CD8-positive, alpha-beta memory T cell (primary cell): ENCODE data around the gene HIPK3. TPM values are rescaled to one million over a fixed set of nuclear protein-coding genes. Genes with fewer than 3 reads are reported as not detected.
"Not testable (repeated sequence)": the region's sequence is repeated elsewhere in the genome, so short reads cannot be mapped to it uniquely, and the experiment has no call there.

Source experiments
- CTCF ChIA-PET: fragments of 350-600 bp; sonication (Branson Sonifier 250); formaldehyde crosslinking; loops from one replicate; lab custom pipeline; 2021; ENCODE audit warnings: antibody characterized with exemption; lab: Charles Lee
- POLR2A ChIA-PET: fragments of 350-600 bp; sonication (Branson Sonifier 250); formaldehyde crosslinking; loops from one replicate; lab custom pipeline; 2021; ENCODE audit warnings: antibody characterized with exemption; lab: Charles Lee
- DNase-seq, 5 donors: peaks; one replicate each; pipeline versions ENCODE4 v3.0.0 to v3.0.0-alpha.2; 2020 to 2022; ENCODE audit warnings: mixed read lengths in 1 of 5
- H3K27ac ChIP-seq: one replicate; pipeline ENCODE4 v1.7.0; 2013; ENCODE audit warnings: low read depth, mild to moderate bottlenecking, low read length, moderate library complexity
- H3K27me3 ChIP-seq: 2 replicates; pipeline ENCODE4 v1.7.0; 2013; ENCODE audit warnings: low read length, mild to moderate bottlenecking; ENCODE audit not compliant: insufficient read depth, poor library complexity, severe bottlenecking
- H3K36me3 ChIP-seq: 2 replicates; pipeline ENCODE4 v1.7.0; 2013; ENCODE audit warnings: mild to moderate bottlenecking, low read length, moderate library complexity; ENCODE audit not compliant: insufficient read depth
- H3K4me1 ChIP-seq: 2 replicates; pipeline ENCODE4 v1.7.0; 2013; ENCODE audit warnings: mild to moderate bottlenecking, low read length, moderate library complexity; ENCODE audit not compliant: insufficient read depth
- H3K4me3 ChIP-seq: 2 replicates; pipeline ENCODE4 v1.7.0; 2013; ENCODE audit warnings: mild to moderate bottlenecking, low read length
- H3K9me3 ChIP-seq: 2 replicates; pipeline ENCODE4 v1.7.0; 2013; ENCODE audit warnings: mild to moderate bottlenecking, low read length
- H3K27ac Mint-ChIP-seq, 8 donors: one replicate each; pipeline ENCODE4 v1.8.0; 2020 to 2021; ENCODE audit warnings: mixed read lengths in 8 of 8, mild to moderate bottlenecking in 6 of 8, inconsistent platforms in 3 of 8, moderate library complexity in 3 of 8
- H3K27me3 Mint-ChIP-seq, 2 donors: one replicate each; pipeline ENCODE4 v1.8.0; 2020 to 2021; ENCODE audit warnings: mixed read lengths in 2 of 2, mild to moderate bottlenecking in 1 of 2, moderate library complexity in 1 of 2
- H3K36me3 Mint-ChIP-seq, 3 donors: one replicate each; pipeline ENCODE4 v1.8.0; 2020 to 2021; ENCODE audit warnings: mixed read lengths in 3 of 3, inconsistent platforms in 1 of 3, mild to moderate bottlenecking in 1 of 3
- H3K4me1 Mint-ChIP-seq, 3 donors: one replicate each; pipeline ENCODE4 v1.8.0; 2020 to 2021; ENCODE audit warnings: mixed read lengths in 3 of 3, inconsistent platforms in 1 of 3, mild to moderate bottlenecking in 1 of 3
- H3K4me3 Mint-ChIP-seq, 7 donors: one replicate each; pipeline ENCODE4 v1.8.0; 2020 to 2021; ENCODE audit warnings: mixed read lengths in 7 of 7, mild to moderate bottlenecking in 6 of 7, moderate library complexity in 4 of 7, inconsistent platforms in 2 of 7
- H3K9me3 Mint-ChIP-seq, 5 donors: one replicate each; pipeline ENCODE4 v1.8.0; 2020 to 2022; ENCODE audit warnings: mixed read lengths in 5 of 5, mild to moderate bottlenecking in 3 of 5, moderate library complexity in 2 of 5, inconsistent platforms in 1 of 5
- polyA plus RNA-seq: library from polyadenylated mRNA; unstranded; fragments of 300-500 nt; fragmentation: Illumina TruSeq; gene quantifications from one replicate; pipeline ENCODE4 v1.2.3, GENCODE V29; 2021
- total RNA-seq, 2 experiments: library from RNA; stranded (reverse); gene quantifications; one replicate each; pipeline ENCODE4 v1.2.3, GENCODE V29; 2021

Gene HIPK3
- total and polyA plus RNA-seq, 3 experiments from 2014 or later, result 31.6 to 50.9 (median 49.2) TPM

DNA sequence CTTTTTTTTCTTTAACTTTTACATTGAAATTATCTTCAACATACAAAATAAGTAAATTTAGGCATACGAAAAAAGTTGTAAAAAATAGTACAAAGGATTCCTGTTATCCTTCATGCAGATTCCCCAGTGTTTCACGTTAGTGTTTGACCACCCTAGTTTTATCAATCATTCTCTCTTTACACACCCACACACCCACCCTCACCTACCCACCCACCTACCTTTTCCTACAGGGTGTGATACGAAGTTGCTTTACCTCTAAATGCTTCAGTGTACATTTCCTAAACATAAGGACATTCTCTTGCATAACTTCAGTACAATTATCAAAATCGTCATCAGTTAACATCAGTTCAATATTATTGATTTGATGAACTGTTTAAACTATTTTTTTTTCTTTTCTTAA is 37.0 kb downstream of the HIPK3 start:
- H3K36me3 Mint-ChIP-seq, result peaks cover 0 to 48% (median 17%) of the 10 kb centered on the region in 3 donors
- H3K27ac ChIP-seq, result no peak overlapping the region
- H3K9me3 Mint-ChIP-seq, result no peaks in the 10 kb centered on the region
- peak overlapping the region in 1 of 8 donors; percentile 83 for H3K27ac Mint-ChIP-seq
- no peaks in the 10 kb centered on the region for H3K9me3 ChIP-seq
- no peaks in the 10 kb centered on the region for H3K4me1 ChIP-seq
- H3K4me1 Mint-ChIP-seq, result peaks cover 40 to 71% (median 53%) of the 10 kb centered on the region in 3 donors
- CTCF ChIA-PET, result no interaction called here
- H3K27me3 ChIP-seq, result no peaks in the 10 kb centered on the region
- DNase-seq, result no peak
- no peak overlapping the region for H3K4me3 ChIP-seq
- H3K4me3 Mint-ChIP-seq, result peak overlapping the region in 1 of 7 donors; percentile 9
- POLR2A ChIA-PET, result no interaction called here
- H3K27me3 Mint-ChIP-seq, result no peaks in the 10 kb centered on the region
- no peaks in the 10 kb centered on the region for H3K36me3 ChIP-seq

DNA sequence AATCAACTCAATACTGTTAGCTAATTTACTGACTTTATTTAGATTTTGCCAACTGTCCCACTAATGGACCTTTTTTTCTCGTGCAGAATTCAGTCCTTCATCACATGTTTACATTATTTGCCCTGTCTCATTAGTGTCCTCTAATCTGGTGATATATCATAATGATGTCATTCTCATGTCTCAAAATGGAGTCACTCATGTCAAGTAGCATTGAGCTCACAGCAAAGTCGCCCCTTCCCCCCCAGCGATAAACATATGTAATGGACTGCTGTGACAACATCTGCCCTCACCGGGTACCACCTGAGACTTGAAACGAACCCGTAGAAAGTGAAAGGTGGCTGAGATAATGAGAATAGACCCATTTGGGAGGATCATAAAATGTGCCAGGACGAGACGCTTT is 37.6 kb downstream of the HIPK3 start:
- H3K36me3 ChIP-seq, result no peaks in the 10 kb centered on the region
- H3K36me3 Mint-ChIP-seq, result peaks cover 0 to 50% (median 17%) of the 10 kb centered on the region in 3 donors
- no peaks in the 10 kb centered on the region for H3K27me3 Mint-ChIP-seq
- no peaks in the 10 kb centered on the region for H3K9me3 ChIP-seq
- no peak for DNase-seq
- no peaks in the 10 kb centered on the region for H3K27me3 ChIP-seq
- ChIA-PET POLR2A (no interaction called here), CTCF (no interaction called here)
- H3K27ac Mint-ChIP-seq, result no peak overlapping the region
- H3K4me3 Mint-ChIP-seq, result no peak overlapping the region
- no peak overlapping the region for H3K4me3 ChIP-seq
- H3K4me1 ChIP-seq, result no peaks in the 10 kb centered on the region
- no peaks in the 10 kb centered on the region for H3K9me3 Mint-ChIP-seq
- H3K27ac ChIP-seq, result no peak overlapping the region
- H3K4me1 Mint-ChIP-seq, result peaks cover 41 to 73% (median 54%) of the 10 kb centered on the region in 3 donors

DNA sequence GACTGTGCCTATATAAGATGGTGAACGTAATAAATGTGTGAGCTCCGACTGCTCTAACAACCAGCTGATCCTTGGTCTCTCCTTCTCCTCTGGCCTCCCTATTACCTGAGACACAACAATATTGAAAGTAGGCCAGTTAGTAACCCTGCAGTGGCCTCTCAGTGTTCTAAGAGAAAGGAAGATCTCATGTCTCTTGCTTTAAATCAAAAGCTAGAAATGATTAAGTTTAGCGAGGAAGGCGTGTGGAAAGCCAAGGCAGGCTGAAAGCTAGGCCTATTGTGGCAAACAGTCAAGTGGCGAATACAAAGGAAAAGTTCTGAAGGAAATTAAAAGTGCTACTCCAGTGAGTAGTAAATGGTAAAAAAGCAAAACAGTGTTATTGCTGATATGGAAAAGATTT is 39.5 kb downstream of the HIPK3 start:
- no peak overlapping the region for H3K4me3 Mint-ChIP-seq
- H3K4me3 ChIP-seq, result no peak overlapping the region
- peak overlapping the region in 1 of 8 donors; percentile 31 for H3K27ac Mint-ChIP-seq
- no peaks in the 10 kb centered on the region for H3K27me3 Mint-ChIP-seq
- ChIA-PET POLR2A (no interaction called here), CTCF (no interaction called here)
- H3K36me3 ChIP-seq, result no peaks in the 10 kb centered on the region
- no peaks in the 10 kb centered on the region for H3K9me3 ChIP-seq
- no peaks in the 10 kb centered on the region for H3K9me3 Mint-ChIP-seq
- H3K27me3 ChIP-seq, result no peaks in the 10 kb centered on the region
- H3K27ac ChIP-seq, result no peak overlapping the region
- DNase-seq, result no peak
- H3K4me1 Mint-ChIP-seq, result peaks cover 43 to 73% (median 59%) of the 10 kb centered on the region in 3 donors
- peaks cover 0 to 58% (median 21%) of the 10 kb centered on the region in 3 donors for H3K36me3 Mint-ChIP-seq
- no peaks in the 10 kb centered on the region for H3K4me1 ChIP-seq

DNA sequence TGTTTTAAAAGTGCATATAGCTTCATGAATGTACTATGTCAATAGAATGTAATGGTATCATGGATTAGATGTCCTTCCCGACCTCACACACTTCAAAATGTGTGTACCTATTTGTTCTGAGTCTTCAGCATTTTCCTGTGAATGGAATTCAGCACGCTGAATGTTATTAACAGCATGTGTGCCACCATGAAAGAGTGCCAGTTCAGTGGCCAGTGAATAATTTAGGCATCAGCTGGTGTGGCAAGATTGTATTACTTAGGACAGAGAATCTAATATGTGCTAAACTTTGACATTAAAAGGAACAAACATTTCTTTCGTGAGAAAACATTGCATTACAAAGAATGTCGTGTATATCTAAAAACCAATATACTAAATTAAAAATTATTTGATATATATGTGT is 46.4 kb downstream of the HIPK3 start:
- Mint-ChIP-seq H3K36me3 (peaks cover 0 to 23% (median 5%) of the 10 kb centered on the region in 3 donors), H3K4me1 (peaks cover 35 to 75% (median 61%) of the 10 kb centered on the region in 3 donors), H3K27ac (peak overlapping the region in 1 of 8 donors; percentile 58), H3K9me3 (no peaks in the 10 kb centered on the region), H3K27me3 (no peaks in the 10 kb centered on the region), H3K4me3 (no peak overlapping the region)
- Histone ChIP-seq H3K36me3 (no peaks in the 10 kb centered on the region), H3K27me3 (no peaks in the 10 kb centered on the region), H3K27ac (no peak overlapping the region), H3K4me3 (no peak overlapping the region), H3K9me3 (no peaks in the 10 kb centered on the region), H3K4me1 (no peaks in the 10 kb centered on the region)
- POLR2A ChIA-PET, result no interaction called here
- DNase-seq, result no peak
- CTCF ChIA-PET, result no interaction called here

DNA sequence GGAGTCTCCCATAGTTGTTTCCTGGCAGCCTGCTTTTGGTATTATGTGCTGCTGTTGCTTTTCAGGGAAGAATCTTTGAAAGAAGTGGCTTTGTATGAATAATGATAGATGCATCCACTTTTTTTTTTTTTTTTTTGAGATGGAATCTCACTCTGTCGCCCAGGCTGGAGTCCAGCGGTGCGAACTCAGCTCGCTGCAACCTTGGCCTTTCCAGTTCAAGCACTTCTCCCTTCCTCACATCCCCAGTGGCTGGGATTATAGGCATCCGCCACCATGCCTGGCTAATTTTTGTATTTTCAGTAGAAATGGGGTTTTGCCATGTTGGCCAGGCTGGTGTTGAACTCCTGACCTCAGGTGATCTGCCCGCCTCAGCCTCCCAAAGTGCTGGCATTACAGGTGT is 49.6 kb downstream of the HIPK3 start:
- H3K36me3 ChIP-seq, H3K27me3 ChIP-seq, CTCF ChIA-PET, H3K27ac ChIP-seq, H3K27ac Mint-ChIP-seq, H3K4me3 Mint-ChIP-seq, H3K4me1 ChIP-seq, H3K9me3 ChIP-seq, H3K4me3 ChIP-seq, H3K9me3 Mint-ChIP-seq, DNase-seq, POLR2A ChIA-PET, H3K27me3 Mint-ChIP-seq: not testable (repeated sequence)
- Mint-ChIP-seq H3K4me1 (peaks cover 42 to 78% (median 69%) of the 10 kb centered on the region in 3 donors), H3K36me3 (peaks cover 0 to 14% (median 3%) of the 10 kb centered on the region in 3 donors)

DNA sequence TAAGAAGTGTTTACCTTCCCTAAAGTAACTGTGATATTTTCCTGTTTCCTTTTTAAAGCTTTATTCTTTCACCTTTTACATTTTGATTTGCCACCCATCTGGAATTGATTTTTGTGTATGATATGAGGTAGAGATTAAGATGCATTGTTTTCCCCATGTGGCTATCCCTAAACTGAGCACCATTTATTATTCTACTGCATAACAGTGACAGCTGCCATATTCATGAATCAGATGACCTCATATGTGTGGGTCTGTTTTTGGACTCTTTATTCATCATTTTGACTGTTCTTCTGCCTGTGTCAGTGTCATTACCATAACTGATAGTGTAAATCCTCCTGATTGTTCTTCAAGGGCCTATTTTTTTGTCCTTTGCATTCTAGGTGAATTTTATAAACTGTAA is 50.8 kb downstream of the HIPK3 start:
- no peaks in the 10 kb centered on the region for H3K27me3 ChIP-seq
- H3K36me3 Mint-ChIP-seq, result peaks cover 0 to 14% (median 5%) of the 10 kb centered on the region in 3 donors
- H3K27ac ChIP-seq, result no peak overlapping the region
- H3K4me3 Mint-ChIP-seq, result no peak overlapping the region
- peak overlapping the region in 1 of 8 donors; percentile 3 for H3K27ac Mint-ChIP-seq
- no peaks in the 10 kb centered on the region for H3K27me3 Mint-ChIP-seq
- no peaks in the 10 kb centered on the region for H3K9me3 Mint-ChIP-seq
- no peaks in the 10 kb centered on the region for H3K4me1 ChIP-seq
- H3K36me3 ChIP-seq, result no peaks in the 10 kb centered on the region
- POLR2A ChIA-PET, result no interaction called here
- no peaks in the 10 kb centered on the region for H3K9me3 ChIP-seq
- CTCF ChIA-PET, result no interaction called here
- no peak for DNase-seq
- peaks cover 49 to 77% (median 74%) of the 10 kb centered on the region in 3 donors for H3K4me1 Mint-ChIP-seq
- no peak overlapping the region for H3K4me3 ChIP-seq

DNA sequence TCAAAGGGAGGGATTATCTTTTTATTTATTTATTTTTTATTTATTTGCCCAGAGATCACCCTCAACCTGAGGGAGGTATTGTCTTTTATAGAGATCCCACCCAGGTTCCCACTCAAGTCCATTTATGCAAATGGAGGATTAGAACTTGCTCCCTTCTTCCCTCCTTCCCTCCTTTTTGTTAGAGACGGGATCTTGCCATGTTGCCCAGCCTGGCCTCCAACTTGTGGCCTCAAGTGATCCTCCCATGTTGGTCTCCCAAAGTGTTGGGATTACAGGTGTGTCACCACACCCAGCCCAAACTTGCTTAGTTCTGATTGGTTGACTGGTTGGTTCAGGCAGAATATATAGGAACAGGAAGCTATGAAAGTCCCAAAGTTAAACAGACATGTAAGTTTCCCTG is 51.9 kb downstream of the HIPK3 start:
- H3K27me3 ChIP-seq, result no peaks in the 10 kb centered on the region
- DNase-seq, result no peak
- H3K4me3 Mint-ChIP-seq, result no peak overlapping the region
- H3K36me3 ChIP-seq, result no peaks in the 10 kb centered on the region
- H3K9me3 ChIP-seq, result no peaks in the 10 kb centered on the region
- peaks cover 0 to 13% (median 5%) of the 10 kb centered on the region in 3 donors for H3K36me3 Mint-ChIP-seq
- H3K4me1 Mint-ChIP-seq, result peaks cover 53 to 81% (median 76%) of the 10 kb centered on the region in 3 donors
- no peak overlapping the region for H3K4me3 ChIP-seq
- H3K9me3 Mint-ChIP-seq, result no peaks in the 10 kb centered on the region
- H3K27ac Mint-ChIP-seq, result peak overlapping the region in 1 of 8 donors; percentile 17
- ChIA-PET CTCF (no interaction called here), POLR2A (no interaction called here)
- H3K27me3 Mint-ChIP-seq, result no peaks in the 10 kb centered on the region
- no peaks in the 10 kb centered on the region for H3K4me1 ChIP-seq
- H3K27ac ChIP-seq, result no peak overlapping the region

DNA sequence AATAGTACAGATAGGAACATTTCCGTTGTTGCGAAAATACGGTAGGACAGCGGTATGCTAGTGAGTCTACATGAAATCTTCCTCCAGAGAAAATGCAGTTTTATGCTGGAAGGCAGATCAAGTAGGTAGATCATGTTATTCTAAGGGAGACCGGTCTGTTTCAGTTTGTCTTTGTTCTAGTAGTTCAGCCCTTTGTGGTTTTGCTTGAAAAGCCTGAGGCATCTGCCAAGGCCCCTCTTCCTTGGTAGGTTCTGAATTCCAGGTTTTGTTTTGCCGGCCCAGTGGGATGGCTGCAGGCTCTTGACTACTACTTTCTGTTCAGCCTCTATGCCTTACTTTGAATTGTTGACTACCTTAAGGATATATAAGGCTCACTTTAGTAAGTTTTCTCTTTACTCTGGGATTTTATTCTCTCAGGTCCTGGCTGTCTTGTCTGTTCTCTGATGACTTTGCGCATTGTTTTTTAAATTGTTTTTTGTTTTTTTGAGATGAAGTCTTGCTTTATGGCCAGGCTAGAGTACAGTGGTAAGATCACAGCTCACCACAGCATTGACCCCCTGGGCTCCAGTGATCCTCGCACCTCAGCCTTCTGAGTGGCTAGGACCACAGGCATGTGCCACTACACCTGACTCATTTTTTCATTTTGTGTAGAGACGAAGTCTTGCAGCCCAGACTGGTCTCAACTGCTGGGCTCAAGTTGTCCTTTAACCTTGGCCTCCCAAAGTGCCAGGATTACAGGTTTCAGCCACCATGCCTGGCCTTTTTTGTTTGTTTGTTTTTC is 53.7 kb downstream of the HIPK3 start:
- peak overlapping the region in 2 of 8 donors; percentile 23 to 47 for H3K27ac Mint-ChIP-seq
- Histone ChIP-seq H3K27me3 (no peaks in the 10 kb centered on the region), H3K9me3 (no peaks in the 10 kb centered on the region), H3K4me3 (no peak overlapping the region), H3K36me3 (no peaks in the 10 kb centered on the region), H3K4me1 (no peaks in the 10 kb centered on the region), H3K27ac (no peak overlapping the region)
- H3K36me3 Mint-ChIP-seq, result peaks cover 0 to 12% (median 5%) of the 10 kb centered on the region in 3 donors
- POLR2A ChIA-PET, result no interaction called here
- DNase-seq, result no peak
- no peaks in the 10 kb centered on the region for H3K9me3 Mint-ChIP-seq
- peaks cover 54 to 78% (median 70%) of the 10 kb centered on the region in 3 donors for H3K4me1 Mint-ChIP-seq
- H3K27me3 Mint-ChIP-seq, result no peaks in the 10 kb centered on the region
- no peak overlapping the region for H3K4me3 Mint-ChIP-seq
- CTCF ChIA-PET, result no interaction called here
